GM12864 (cell line): ENCODE measurements around the gene ZFAND2A.

Experiments used
- DNase-seq: peaks from one replicate; pipeline ENCODE4 v3.0.0-alpha.2; 2011; ENCODE audit warnings: low read depth
- H3K4me3 ChIP-seq: 2 replicates; pipeline ENCODE4 v1.5.1; 2011; ENCODE audit warnings: mild to moderate bottlenecking, low read depth, low read length, control low read depth
- TF ChIP-seq, protein P1 (sequence below): IDR thresholded peaks from 2 replicates; pipeline ENCODE4 v1.5.1; 2011; ENCODE audit warnings: low read depth, mild to moderate bottlenecking, moderate library complexity, low read length, control low read depth, inconsistent platforms; ENCODE audit errors: missing control alignments

ZFAND2A gene

GRCh38 chr7:1112625-1113547 is 47.1 kb downstream of the ZFAND2A start:
- no peak for DNase-seq
- no peak overlapping the region for H3K4me3 ChIP-seq
- TF ChIP-seq, protein P1, sequence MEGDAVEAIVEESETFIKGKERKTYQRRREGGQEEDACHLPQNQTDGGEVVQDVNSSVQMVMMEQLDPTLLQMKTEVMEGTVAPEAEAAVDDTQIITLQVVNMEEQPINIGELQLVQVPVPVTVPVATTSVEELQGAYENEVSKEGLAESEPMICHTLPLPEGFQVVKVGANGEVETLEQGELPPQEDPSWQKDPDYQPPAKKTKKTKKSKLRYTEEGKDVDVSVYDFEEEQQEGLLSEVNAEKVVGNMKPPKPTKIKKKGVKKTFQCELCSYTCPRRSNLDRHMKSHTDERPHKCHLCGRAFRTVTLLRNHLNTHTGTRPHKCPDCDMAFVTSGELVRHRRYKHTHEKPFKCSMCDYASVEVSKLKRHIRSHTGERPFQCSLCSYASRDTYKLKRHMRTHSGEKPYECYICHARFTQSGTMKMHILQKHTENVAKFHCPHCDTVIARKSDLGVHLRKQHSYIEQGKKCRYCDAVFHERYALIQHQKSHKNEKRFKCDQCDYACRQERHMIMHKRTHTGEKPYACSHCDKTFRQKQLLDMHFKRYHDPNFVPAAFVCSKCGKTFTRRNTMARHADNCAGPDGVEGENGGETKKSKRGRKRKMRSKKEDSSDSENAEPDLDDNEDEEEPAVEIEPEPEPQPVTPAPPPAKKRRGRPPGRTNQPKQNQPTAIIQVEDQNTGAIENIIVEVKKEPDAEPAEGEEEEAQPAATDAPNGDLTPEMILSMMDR = no peak

DNA sequence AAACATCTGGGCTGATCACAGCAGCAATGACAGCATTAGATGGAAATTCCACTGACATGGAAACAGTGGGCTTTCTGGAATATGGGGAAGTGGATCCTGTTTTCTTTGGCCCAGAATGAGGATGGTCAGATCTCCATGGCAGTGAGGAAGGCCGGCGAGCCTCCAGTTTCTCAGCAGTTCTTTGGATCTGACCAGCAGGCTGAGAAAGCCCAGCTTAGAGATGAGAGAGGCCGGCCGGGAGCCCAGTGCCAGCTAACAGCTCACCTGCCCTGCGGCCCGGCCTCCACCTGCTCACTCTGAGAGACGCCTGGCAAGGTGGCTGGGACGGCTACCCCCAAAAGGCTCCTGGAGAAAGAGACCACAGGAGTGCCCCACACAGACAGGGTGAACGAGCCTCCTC is 47.9 kb downstream of the ZFAND2A start:
- H3K4me3 ChIP-seq = no peak overlapping the region
- DNase-seq = no peak
- TF ChIP-seq, protein P1 = no peak

- no peak overlapping the region for H3K4me3 ChIP-seq
- TF ChIP-seq, protein P1 = no peak
- no peak for DNase-seq
Observed at GRCh38 chr7:1111156-1111555, 48.8 kb downstream of the ZFAND2A start.

DNA sequence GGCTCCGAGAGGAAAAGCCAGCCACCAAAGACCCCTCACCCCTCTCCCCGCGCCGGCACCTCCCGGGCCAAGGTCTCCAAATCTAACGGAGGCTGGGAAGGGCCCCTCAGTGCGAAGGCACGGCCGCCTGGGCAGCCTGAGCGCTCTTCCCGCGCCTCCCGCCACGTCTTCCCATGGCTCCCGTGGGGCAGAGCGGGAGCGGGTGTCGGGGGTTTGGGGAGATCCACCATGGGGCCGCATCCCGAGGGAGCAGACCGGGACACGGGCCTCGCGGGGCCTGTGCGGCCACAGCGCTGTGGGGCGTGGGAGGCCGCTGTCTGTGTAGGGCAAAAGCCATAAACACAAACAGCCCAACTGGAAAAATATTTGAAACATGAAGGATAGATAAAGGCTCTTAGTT is 49.6 kb downstream of the ZFAND2A start:
- no peak overlapping the region for H3K4me3 ChIP-seq
- no peak for DNase-seq
- TF ChIP-seq, protein P1 = no peak

DNA sequence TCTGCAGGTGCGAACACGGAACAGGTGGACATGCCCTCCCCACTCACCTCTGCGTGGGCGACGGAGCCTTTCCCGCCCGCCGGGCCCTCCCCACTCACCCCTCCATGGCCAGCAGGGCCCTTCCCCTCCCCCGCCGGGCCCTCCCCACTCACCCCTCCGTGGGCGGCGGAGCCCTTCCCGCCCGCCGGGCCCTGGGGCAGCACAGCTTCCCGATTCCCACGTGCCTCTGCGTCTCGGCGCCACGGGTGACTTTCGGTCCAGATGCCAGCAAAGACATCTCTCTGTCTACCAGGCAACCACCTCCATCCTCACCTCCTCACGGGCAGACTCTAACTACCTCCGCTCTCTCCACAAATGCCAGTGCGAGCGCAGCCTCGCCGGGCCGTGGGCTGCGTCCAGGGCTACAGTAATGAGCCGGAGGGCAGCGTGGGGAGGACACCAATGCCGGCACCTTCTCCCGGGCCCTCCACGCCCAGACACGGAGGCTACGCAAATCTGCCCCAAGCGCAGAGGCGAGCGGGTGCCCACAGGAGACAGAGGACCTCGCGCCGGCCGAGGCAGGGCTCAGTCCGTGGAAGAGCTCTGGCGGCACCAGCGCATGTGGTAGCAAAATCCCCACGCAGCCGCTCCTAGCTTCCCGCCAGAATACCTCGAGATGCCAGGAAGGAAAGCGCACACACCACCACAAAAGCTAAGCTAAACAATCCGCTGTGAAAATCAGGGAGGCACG is 50.2 kb downstream of the ZFAND2A start:
- DNase-seq = no peak
- TF ChIP-seq, protein P1 = no peak
- H3K4me3 ChIP-seq = no peak overlapping the region

DNA sequence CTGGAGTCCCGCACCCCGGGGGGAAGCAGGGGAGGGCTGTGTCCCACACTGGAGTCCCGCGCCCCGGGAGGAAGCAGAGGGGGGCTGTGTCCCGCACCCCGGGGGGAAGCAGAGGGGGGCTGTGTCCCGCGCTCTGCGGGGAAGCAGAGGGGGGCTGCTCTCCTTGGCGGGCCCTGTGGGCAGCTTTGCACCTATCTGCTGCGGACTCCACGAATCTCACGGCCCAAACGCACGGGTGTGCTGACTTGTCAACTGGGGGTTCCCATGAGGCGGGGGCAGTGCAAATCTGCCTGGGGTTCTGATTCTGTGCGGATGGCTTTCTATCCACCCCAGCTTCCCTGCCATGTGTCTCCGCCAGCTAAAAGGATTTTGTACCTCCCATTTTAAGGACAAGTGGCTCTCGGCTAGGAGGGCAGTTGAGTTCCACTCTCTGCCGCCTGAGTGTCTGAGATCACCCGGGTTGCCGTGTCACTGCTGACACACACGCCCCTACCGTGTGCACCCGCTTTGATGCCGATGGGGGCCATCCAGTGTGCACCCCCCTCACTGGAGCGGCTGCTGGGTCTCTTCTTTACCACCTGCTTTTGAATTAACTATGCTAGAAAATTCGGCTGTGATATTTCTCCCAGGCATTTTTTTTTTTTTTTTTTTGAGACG is 51.6 kb downstream of the ZFAND2A start:
- TF ChIP-seq, protein P1 = no peak
- DNase-seq = no peak
- H3K4me3 ChIP-seq = no peak overlapping the region
